ENCODE data around the gene ORM1.
"Not testable (repeated sequence)": the region's sequence is repeated elsewhere in the genome, so short reads cannot be mapped to it uniquely, and the experiment has no call there.

ORM1 gene

GRCh38 chr9:114325684-114326254 is 2.9 kb downstream of the ORM1 start:
- DNase-seq (ENCODE audit: low read depth): not testable (repeated sequence)

- no peak for DNase-seq (ENCODE audit: low read depth)
Observed at GRCh38 chr9:114327749-114328148, 4.9 kb downstream of the ORM1 start.

GRCh38 chr9:114328357-114328820 is 5.5 kb downstream of the ORM1 start:
- DNase-seq (ENCODE audit: low read depth): not testable (repeated sequence)

- DNase-seq (ENCODE audit: low read depth): not testable (repeated sequence)
Observed at GRCh38 chr9:114328937-114329624, 6.2 kb downstream of the ORM1 start.

GRCh38 chr9:114329625-114330022 is 6.7 kb downstream of the ORM1 start, which contains the start of gene ORM2:
Gene ORM2 (plus strand): TSS chr9:114329869. CDS start chr9:114329905, 36 bp downstream.
- not testable (repeated sequence) for DNase-seq (ENCODE audit: low read depth)

DNA sequence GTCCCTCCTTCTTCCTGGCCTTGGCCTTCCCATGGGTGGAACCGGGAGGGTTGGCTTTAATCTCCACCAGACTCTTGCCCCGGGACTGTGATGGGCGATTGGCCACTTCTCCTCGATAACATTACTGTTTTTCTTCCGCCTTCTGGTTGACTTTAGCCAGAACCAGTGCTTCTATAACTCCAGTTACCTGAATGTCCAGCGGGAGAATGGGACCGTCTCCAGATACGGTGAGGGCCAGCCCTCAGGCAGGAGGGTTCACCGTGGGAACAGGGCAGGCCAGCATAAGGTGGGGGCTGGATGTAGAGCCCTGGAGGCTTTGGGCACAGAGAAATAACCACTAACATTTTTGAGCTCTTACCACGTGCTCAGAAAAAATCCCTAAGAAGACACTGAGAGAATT is 7.7 kb downstream of the ORM1 start:
- DNase-seq (ENCODE audit: low read depth): no peak

GRCh38 chr9:114331229-114332195 is 8.6 kb downstream of the ORM1 start:
- DNase-seq (ENCODE audit: low read depth): not testable (repeated sequence)

- DNase-seq (ENCODE audit: low read depth): not testable (repeated sequence)
Observed at GRCh38 chr9:114332474-114333040, 9.7 kb downstream of the ORM1 start.

DNA sequence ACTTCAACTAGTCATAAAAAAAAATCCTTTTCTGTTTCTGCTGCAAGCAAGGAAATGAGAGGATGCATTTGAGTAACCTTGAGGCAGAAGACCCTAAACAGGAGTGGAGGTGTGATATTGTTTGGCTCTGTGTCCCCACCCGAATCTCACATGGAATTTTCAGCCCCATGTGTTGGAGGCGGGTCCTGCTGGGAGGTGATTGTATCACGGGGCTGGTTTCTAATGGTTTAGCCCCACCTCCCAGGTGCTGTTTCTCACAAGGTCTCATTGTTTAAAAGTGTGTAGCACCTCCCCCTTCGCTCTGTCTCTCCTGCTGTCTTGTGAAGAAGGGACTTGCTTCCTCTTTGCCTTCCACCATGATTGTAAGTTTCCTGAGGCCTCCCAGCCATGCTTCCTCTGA is 10.8 kb downstream of the ORM1 start:
- not testable (repeated sequence) for DNase-seq (ENCODE audit: low read depth)

DNA sequence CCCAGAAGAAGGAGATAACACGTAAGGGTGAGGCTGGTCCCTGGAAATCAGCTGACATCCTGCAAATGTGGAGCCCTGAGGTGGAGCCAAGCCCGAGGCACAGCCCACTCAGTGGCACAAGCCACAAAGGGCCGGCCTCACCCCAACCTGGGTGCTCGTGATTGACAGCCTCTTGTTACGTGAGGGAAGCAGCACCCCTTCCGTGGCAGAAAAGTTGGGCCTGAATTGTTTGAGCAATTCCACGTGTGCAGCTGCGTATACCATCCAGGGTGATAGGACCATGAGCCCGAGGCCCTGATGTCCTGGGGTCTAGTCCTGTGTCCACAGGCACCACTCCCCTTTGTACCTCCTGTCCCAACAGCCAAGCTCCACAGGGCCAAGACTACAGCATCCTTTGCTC is 11.6 kb downstream of the ORM1 start:
- DNase-seq (ENCODE audit: low read depth): no peak

GRCh38 chr9:114335745-114336144 is 12.8 kb downstream of the ORM1 start:
- no peak for DNase-seq (ENCODE audit: low read depth)

DNA sequence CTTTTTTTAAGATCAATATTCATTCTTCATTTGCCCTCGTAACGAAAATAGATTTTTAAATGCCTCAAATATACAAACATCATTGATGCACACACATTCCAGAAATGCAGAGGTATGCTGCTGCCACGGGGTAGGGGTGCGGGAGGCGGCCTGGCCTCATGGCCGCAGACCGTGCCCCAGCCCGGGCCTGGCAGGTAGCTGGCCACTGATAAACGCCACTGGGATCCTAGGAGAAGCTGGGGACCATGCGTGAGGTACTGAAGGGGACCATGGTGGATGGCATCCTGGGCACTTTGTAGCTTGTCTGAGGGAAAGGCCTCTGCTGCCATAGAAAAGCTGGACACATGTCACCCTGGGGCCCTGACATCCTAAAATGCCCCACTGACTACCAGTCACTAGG is 13.3 kb downstream of the ORM1 start:
- DNase-seq (ENCODE audit: low read depth): no peak

DNA sequence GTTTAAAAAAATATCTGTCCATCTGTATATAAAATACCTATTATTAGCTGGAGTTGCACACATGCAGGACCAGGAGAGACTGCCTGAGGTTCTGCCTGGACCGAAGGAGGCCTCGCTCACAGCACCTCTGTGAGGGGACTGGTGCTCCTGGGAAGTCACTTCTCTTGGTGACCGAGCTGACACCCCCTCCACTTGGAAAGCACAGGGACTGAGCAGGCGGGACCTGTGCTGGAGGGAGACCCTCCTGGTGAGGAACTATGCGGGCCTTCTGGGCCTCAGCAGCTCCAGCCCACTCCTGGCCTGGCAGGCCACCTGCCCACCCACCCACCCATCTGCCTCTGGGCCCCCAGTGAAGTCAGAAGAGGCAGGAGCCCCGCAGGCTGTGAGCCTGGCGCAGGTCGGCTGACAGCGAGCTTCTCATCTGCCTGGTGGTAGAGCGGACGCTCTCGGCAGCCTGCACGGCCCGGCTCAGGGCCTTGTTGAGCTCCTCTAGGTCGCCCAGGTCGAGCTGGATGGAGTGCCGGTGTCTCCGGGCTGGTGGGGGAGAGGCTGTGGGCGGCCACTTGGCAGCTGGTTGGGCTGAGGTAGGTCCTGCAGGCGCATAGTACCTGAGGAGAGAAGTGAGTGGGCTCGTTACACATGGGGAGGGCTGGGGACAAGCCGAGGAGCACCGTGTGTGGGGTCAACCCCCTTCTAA is 13.9 kb downstream of the ORM1 start:
- no peak for DNase-seq (ENCODE audit: low read depth)

DNA sequence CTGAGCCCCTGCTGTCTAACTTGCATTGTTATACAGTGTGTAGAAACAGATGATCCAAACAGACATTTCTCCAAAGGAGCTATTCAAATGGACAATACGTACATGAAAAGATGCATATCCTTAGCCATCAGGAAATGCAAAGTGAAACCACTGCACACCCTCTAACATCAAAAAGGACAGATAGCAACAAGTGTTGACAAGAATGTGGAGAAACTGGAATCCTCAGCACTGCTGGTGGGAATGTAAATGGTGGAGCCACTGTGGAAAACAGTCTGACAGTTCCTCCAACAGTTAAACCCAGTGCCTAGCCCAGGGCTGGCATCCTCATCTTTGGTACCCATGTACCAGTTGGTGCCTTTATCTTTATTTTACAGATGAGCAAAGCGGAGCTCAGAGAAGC is 15.3 kb downstream of the ORM1 start:
- DNase-seq (ENCODE audit: low read depth): no peak

DNA sequence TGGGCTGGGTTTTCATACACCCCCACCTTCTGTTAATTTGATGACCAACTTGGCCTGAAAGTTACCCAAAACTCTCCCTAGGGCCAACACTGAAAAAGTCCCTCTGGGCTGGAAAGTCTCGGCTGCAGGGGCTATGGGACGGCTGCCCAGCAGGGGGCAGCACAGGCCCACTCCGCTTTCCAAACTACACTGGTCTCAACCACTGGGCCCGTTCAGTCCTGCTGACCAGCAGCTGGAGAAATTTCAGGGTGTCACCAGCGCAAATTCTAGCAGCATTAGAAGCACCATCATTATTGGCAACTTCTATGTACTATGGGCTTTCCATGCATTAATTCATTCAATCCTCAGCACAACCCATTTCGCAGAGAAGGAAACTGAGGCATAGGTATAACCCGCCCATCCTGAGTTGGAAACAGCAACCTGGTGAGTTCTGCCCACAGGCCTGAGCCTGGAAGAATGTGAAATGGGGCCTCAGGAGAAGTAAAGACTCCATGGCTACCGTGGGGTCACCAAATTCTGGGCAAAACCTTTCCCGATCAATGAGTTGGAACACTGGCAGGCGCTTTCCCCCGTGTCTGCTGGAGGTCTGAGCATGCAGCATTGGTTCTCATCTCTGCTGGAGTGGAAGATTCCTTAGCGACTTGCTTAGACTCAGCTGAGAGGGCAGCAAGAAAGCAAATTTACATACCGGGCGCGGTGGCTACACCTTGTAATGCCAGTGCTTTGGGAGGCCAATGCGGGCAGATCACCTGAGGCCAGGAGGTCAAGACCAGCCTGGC is 16.4 kb downstream of the ORM1 start:
- peak; percentile 14 for DNase-seq (ENCODE audit: low read depth)

DNA sequence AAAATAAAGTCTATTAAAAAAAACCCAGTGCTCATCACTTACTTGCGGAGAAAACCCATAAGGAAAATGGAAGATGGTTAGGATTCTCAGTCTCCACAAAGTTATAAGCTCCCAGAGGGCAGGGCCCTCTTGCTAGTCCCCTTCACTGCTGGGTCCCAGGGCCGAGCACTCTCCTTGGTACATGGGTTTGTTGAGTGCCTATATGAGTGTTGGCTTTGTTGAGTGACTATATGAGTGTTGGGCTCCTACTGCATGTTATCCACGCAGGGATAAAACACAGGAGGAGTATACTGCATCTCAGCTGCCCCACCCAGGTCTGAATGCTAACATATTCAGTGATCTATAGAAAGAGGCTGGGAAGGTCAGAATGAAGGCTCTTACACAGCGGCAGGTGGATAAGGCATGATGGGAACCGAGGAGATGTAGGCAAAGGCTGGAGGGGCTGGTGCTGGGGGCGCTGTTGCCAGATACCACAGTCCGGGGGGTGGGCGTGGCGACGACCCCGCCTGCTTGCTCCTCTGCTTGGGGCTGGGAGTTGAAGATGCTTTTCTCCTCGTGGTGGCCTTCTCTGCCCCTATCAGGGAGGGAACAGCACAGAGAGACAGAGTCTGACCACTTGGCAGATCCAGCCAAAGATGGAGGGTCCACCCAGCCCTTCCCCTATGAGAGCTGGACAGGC is 18.4 kb downstream of the ORM1 start:
- DNase-seq (ENCODE audit: low read depth): no peak

GRCh38 chr9:114341991-114342390 is 19.1 kb downstream of the ORM1 start:
- DNase-seq (ENCODE audit: low read depth): no peak

- DNase-seq (ENCODE audit: low read depth): no peak
Observed at GRCh38 chr9:114342755-114343440, 20.0 kb downstream of the ORM1 start.

DNA sequence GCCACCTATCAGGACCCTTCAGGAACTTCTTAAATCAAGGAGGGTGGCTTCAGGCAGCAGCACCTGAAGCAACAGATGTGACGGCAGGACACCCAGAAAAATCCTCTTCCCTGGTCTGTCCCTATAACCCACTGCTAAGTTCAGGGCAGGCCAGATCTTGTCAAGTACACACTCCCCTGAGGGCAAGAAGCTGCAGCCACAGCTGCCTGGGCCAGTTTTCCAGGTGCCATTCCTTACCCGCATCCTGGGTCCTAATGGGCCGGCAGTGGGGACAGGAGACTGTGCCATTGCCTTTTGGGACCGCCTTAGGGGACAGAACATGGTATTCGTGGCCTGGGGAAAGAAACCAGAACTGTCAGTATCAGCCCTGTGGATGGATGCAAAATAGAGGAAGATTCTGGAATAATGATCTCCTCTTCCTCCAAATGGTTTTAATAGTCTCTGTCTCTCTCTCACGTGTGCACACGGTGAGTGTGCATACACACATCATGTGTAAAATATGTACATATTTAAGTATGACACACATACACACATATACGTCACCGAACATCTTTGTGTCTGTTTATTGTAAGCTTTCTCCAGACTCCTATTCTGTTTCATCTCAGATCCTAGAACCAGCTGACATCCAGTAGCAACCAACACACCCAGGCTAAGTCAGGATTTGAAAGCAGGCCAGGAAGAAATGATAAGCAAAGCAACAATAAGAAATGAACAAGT is 20.7 kb downstream of the ORM1 start:
- DNase-seq (ENCODE audit: low read depth): no peak

Data from stimulated activated CD8-positive, alpha-beta memory T cell treated with anti-CD3 and anti-CD28 coated beads, Interleukin-12 subunit alpha, Interleukin-12 subunit beta, amount 100 ng/mL, for 4 hours (primary cell).